T-helper 2 cell treated with Interferon-gamma antibody and Interleukin-4, amounts not matched to agents 5 μg/mL and 100 μg/mL, for 36 hours (primary cell): ENCODE measurements around the gene RNF126.

ENCODE experiments used
- DNase-seq: peaks from one replicate; pipeline ENCODE4 v3.0.0; 2021; ENCODE audit warnings: low spot score
- H3K27ac Mint-ChIP-seq: one replicate; pipeline ENCODE4 v1.8.0; 2021; ENCODE audit warnings: mild to moderate bottlenecking, mixed read lengths
- H3K27me3 Mint-ChIP-seq: one replicate; pipeline ENCODE4 v1.8.0; 2021; ENCODE audit warnings: low read depth, mixed read lengths
- H3K36me3 Mint-ChIP-seq: one replicate; pipeline ENCODE4 v1.8.0; 2021; ENCODE audit warnings: low read depth, mixed read lengths
- H3K4me1 Mint-ChIP-seq: one replicate; pipeline ENCODE4 v1.8.0; 2021; ENCODE audit warnings: low read depth, mixed read lengths
- H3K4me3 Mint-ChIP-seq: one replicate; pipeline ENCODE4 v1.8.0; 2022; ENCODE audit warnings: mild to moderate bottlenecking, moderate library complexity, mixed read lengths
- H3K9me3 Mint-ChIP-seq: one replicate; pipeline ENCODE4 v1.8.0; 2021; ENCODE audit warnings: mixed read lengths

RNF126 gene

DNA sequence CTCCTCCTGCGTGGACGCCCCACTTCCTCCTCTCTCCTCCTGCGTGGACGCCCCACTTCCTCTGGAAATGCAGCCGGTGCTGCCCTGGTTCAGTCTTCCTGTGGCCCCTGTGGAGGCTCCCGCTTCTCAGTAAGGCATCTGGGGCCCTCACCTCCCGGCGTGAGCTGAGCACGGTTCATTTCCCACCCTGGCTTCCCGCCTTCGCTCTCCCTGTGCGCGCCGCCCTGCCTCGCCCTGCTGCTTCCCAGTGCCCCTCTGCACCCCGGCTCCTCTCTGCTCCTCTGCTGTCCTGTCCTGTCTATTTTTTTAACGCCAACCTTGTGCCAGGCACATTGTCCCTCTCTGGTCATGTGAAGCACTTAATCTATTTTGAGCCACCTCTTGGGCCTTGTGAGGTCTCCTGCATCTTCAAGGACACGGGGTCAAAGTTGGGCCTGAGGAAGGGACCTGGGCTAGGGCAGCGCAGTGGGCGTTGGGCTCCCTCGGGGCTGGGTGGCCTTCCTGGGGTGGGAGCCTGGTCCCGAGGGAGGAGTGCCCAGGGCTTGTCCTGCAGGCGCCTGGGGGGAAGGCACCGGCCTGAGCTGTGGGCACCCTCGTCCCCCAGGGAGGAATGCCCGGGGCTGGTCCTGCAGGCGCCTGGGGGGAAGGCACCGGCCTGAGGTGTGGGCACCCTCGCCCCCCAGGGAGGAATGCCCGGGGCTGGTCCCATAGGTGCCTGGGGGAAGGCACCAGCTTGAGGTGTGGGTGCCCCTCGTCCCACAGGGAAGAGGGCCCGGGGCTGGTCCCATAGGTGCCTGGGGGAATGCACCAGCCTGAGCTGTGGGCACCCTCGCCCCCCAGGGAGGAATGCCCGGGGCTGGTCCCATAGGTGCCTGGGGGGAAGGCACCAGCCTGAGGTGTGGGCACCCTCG lies 60.4 kb downstream of the RNF126 start:
- Mint-ChIP-seq H3K9me3 (no peaks in the 10 kb centered on the region), H3K36me3 (no peaks in the 10 kb centered on the region), H3K4me1 (no peaks in the 10 kb centered on the region), H3K4me3 (no peak overlapping the region), H3K27me3 (no peaks in the 10 kb centered on the region), H3K27ac (no peak overlapping the region)
- no peak for DNase-seq

DNA sequence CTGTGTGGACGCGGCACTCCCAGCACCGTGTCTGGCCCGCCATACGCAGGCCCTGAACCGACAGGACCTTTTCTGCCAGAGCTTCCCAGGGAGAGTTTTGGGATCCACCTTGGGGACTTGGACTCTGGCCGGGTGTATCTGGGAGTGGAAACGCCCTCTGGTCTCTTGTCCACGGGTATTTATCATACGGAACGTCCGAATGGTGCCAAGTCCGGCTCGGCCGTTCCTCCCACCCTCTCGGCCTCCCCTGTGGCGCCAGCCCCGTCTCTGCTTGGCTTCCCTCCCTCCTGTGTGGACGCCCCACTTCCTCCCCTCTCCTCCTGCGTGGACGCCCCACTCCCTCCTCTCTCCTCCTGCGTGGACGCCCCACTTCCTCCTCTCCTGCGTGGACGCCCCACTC lies 61.2 kb downstream of the RNF126 start:
- Mint-ChIP-seq H3K4me3 (no peak overlapping the region), H3K9me3 (no peaks in the 10 kb centered on the region), H3K27me3 (no peaks in the 10 kb centered on the region), H3K27ac (no peak overlapping the region), H3K4me1 (no peaks in the 10 kb centered on the region), H3K36me3 (no peaks in the 10 kb centered on the region)
- DNase-seq = no peak

DNA sequence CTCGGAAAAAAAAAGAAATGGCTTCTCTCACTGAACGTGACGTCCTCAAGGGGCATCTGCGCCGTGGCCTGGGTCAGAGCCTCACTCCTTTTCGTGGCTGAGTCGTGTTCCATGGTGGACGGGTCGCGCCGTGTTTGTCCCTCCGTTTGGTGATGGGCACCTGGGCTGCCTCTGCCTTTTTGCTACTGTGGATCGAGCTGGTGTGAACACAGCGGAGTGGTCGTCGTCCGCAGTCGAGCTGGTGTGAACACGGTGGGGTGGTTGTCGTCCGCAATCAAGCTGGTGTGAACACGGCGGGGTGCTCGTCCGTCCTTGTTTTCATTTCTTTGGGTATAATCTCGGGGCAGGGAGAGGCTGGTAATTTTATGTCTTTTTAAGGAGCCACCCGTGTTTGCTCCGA lies 61.7 kb downstream of the RNF126 start:
- Mint-ChIP-seq H3K27ac (no peak overlapping the region), H3K9me3 (no peaks in the 10 kb centered on the region), H3K4me1 (no peaks in the 10 kb centered on the region), H3K36me3 (no peaks in the 10 kb centered on the region), H3K27me3 (no peaks in the 10 kb centered on the region), H3K4me3 (no peak overlapping the region)
- no peak for DNase-seq
